PC-3 (cell line): ENCODE measurements around the gene USF1.

Experiments used
- EZH2 ChIP-seq: fragments of 300-600 bp; sonication (generic); IDR thresholded peaks from one replicate; pipeline ENCODE4 v1.6.1; 2017; ENCODE audit warnings: antibody characterized with exemption, mild to moderate bottlenecking, low read length; ENCODE audit not compliant: unreplicated experiment
- EZH2phosphoT487 ChIP-seq: fragments of 300-600 bp; sonication (generic); IDR thresholded peaks from 2 replicates; pipeline ENCODE4 v1.6.1; 2018; ENCODE audit warnings: mild to moderate bottlenecking, antibody characterized with exemption, low read length, borderline replicate concordance
- TF ChIP-seq, protein P1 (sequence below): fragments of 300-600 bp; sonication (generic); conservative IDR thresholded peaks from 2 replicates; pipeline ENCODE4 v1.5.1; 2017; ENCODE audit warnings: antibody characterized with exemption, low read depth, mild to moderate bottlenecking, low read length

DNA sequence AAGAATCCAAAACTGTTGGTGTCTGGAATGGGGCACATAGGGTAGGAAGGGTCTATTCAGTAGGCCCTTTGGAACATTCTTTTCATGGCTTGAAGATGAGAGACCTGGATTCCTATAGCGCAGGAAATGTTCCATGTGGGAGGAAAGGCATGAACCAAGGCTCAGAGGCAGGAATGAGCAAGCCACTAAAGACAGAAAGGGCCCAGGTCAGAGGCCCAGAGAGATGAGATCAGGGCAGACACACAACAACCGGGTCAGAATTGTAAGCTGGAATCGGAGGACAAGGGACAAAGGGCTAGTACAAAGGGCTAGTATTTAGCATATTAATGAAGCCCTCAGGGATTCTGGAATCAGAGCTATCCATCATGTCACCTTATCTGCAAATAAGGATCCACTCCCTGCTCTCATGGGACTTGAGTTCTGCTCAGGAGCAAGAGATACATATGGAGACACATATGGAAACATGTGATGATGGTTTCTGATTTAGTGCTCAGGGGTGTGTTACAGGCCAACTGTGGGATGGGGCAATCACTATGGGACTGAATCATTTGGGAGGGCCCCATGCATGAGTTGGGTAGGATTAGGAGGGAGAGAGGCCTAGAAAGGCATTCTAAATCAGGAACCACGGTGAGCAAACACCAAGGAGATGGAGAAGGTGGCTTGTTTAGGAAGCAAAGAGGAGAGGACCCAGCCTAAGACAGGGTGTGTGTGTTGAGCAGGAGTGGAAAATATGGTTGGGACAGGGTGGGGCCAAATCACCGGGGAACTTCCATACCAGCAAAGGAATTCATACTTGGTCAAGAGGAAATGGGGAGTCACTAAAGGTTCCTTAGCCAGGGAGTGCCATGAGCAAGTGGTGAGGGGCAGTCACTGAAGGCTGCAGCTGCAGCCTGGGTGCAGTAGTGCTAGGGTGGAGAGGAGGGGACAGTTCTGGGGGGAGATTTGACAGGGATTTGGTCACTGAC lies 34.9 kb upstream of the USF1 start:
- TF ChIP-seq EZH2 (no peak), EZH2phosphoT487 (no peak)
- TF ChIP-seq, protein P1, sequence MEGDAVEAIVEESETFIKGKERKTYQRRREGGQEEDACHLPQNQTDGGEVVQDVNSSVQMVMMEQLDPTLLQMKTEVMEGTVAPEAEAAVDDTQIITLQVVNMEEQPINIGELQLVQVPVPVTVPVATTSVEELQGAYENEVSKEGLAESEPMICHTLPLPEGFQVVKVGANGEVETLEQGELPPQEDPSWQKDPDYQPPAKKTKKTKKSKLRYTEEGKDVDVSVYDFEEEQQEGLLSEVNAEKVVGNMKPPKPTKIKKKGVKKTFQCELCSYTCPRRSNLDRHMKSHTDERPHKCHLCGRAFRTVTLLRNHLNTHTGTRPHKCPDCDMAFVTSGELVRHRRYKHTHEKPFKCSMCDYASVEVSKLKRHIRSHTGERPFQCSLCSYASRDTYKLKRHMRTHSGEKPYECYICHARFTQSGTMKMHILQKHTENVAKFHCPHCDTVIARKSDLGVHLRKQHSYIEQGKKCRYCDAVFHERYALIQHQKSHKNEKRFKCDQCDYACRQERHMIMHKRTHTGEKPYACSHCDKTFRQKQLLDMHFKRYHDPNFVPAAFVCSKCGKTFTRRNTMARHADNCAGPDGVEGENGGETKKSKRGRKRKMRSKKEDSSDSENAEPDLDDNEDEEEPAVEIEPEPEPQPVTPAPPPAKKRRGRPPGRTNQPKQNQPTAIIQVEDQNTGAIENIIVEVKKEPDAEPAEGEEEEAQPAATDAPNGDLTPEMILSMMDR = no peak
